ENCODE results near the gene DIABLO. TPM values are rescaled to one million over a fixed set of nuclear protein-coding genes. Genes with fewer than 3 reads are reported as not detected.
A peak's percentile ranks its signal among the peaks of the same experiment; 100 is the strongest.

The DIABLO gene
- total and polyA plus RNA-seq, 9 of the 15 experiments (the other 6 are each of a cell fraction or from before 2014, with no cell fraction given) = 37.3 to 101 (median 80.1) TPM

DNA sequence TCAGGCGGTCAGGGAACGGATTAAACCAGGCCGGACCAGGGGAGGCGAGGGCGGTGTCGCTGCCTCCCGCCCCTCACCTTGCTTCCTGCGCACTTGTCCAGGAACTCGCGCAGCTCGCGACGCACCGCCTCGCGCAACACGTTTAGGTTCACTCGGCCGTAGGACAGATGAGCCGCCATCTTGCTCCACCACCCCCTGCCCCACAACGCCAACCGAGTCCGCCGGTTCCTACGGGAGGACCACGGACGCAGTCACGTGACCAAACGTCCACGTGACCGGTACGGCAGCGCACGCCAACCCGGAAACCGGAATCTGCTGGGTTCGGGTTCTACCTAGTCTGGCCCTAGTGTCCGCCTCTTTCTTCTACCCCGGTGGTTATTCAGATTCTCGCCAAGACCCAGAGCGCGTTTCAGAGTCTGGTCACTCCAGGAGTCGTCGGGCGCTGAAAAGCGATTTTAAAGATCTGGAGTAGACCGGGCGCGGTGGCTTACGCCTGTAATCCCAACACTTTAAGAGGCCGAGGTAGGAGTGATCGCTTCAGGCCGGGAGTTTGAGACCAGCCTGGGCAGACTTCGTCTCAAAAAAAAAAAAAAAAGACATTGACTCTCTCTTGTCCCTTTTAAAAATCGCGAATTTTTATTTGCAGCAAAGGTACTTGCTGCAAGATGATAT lies 40.5 kb upstream of the DIABLO start, which contains the start of gene VPS33A (continued):
- peak; percentile 99 for TF ChIP-seq SIN3B (IDR thresholded peaks at IDR 0.05; ENCODE audit: low read depth)
- TF ChIP-seq NFE2 (IDR thresholded peaks at IDR 0.05; ENCODE audit: low read depth) = 0 out of 2 replicates have a peak, but pooled peaks have one; percentile 49
- TF ChIP-seq NRF1 (conservative IDR thresholded peaks at IDR 0.05 in 1 of 2, IDR thresholded peaks at IDR 0.05 in 1 of 2) = peak; percentile 77 to 81
- TF ChIP-seq ZNF140 (CRISPR knock-in tag; IDR thresholded peaks at IDR 0.05) = no peak
- peak; percentile 95 for TF ChIP-seq GTF2E2 (tag; IDR thresholded peaks at IDR 0.05)
- TF ChIP-seq UBTF (IDR thresholded peaks at IDR 0.05; ENCODE audit: borderline replicate concordance in 1 of 2, low read depth in 2 of 2, low read length in 2 of 2) = peak in 1 of 2 experiments; percentile 52; a peak in 1 of 4 replicates
- peak; percentile 42; the same call in 1 of the 2 replicates for TF ChIP-seq ZNF407 (IDR thresholded peaks at IDR 0.05; ENCODE audit: low read depth)
- peak; percentile 33 for TF ChIP-seq CCNT2 (IDR thresholded peaks at IDR 0.05; ENCODE audit: borderline replicate concordance, extremely low read depth, insufficient read length, low read depth, low read length)
- no peak for TF ChIP-seq ZNF124 (CRISPR knock-in tag; IDR thresholded peaks at IDR 0.05)
- TF ChIP-seq, protein P1, sequence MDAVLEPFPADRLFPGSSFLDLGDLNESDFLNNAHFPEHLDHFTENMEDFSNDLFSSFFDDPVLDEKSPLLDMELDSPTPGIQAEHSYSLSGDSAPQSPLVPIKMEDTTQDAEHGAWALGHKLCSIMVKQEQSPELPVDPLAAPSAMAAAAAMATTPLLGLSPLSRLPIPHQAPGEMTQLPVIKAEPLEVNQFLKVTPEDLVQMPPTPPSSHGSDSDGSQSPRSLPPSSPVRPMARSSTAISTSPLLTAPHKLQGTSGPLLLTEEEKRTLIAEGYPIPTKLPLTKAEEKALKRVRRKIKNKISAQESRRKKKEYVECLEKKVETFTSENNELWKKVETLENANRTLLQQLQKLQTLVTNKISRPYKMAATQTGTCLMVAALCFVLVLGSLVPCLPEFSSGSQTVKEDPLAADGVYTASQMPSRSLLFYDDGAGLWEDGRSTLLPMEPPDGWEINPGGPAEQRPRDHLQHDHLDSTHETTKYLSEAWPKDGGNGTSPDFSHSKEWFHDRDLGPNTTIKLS (IDR thresholded peaks at IDR 0.05; ENCODE audit: borderline replicate concordance, low read depth) = peak; percentile 65; the same call in 1 of the 2 replicates
- TF ChIP-seq SLC30A9 (CRISPR knock-in tag; IDR thresholded peaks at IDR 0.05) = no peak
- 0 out of 2 replicates have a peak, but pooled peaks have one; percentile 24 for TF ChIP-seq TRIM28 (IDR thresholded peaks at IDR 0.05)
- TF ChIP-seq HBP1 (CRISPR knock-in tag; IDR thresholded peaks at IDR 0.05) = 0 out of 2 replicates have a peak, but pooled peaks have one; percentile 66
